ENCODE measurements around the gene DIP2B. TPM values are rescaled to one million over a fixed set of nuclear protein-coding genes. Genes with fewer than 3 reads are reported as not detected.

The DIP2B gene
- polyA plus RNA-seq, 3 donors = 3.5 to 12.3 (median 6.5) TPM

DNA sequence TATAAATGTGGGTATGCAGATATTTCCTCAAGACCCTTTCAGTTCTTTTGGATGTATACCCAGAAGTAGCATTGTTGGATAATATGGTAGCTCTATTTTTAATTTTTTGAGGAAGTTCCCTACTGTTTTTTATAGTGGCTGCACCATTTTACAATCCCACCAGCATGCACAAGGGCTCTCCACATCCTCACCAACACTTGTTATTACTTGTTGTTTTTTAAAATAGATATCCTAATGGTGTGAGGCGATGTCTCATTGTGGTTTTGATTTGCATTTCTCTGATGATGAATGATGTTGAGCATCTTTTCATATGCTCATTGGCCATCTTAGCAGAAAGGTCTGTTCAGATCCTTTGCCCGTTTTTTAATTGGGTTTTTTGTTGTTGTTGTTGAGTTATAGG lies 47.1 kb downstream of the DIP2B start:
- peaks cover 11 to 19% of the 10 kb centered on the region in 2 donors for H3K4me1 ChIP-seq (ENCODE audit: control insufficient read depth in 1 of 2, insufficient read depth in 2 of 2, low read length in 2 of 2)
- peaks cover 0 to 1% of the 10 kb centered on the region in 2 donors for H3K36me3 ChIP-seq (replicated peaks in 1 of 2; ENCODE audit: control insufficient read depth in 1 of 2, insufficient read depth in 2 of 2, low read length in 2 of 2)

DNA sequence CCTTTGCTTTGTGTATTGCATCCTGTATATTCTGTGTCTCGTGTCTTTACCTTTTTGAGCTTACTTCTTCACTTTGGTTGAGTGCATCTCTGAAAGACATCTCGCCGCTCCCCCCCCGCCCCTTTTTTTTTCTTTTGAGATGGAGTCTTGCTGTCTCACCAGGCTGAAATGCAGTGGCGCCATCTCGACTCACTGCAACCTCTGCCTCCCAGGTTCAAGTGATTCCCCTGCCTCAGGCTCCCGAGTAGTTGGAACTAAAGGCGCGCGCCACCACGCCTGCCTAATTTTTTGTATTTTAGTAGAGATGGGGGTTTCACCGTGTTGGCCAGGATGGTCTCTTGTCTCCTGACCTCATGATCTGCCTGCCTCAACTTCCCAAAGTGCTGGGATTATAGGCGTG lies 49.9 kb downstream of the DIP2B start:
- Histone ChIP-seq H3K27me3 (ENCODE audit: control insufficient read depth in 2 of 2, insufficient read depth in 2 of 2, low read length in 2 of 2) (no peaks in the 10 kb centered on the region), H3K4me2 (replicated peaks; ENCODE audit: extremely low read depth, low read length, poor library complexity, severe bottlenecking) (no peak overlapping the region), H2AFZ (ENCODE audit: insufficient read depth, low read depth, low read length, poor library complexity, severe bottlenecking) (no peak overlapping the region), H3K27ac (ENCODE audit: low read depth in 1 of 2, low read length in 2 of 2) (no peak overlapping the region), H3K4me3 (replicated peaks in 1 of 3; ENCODE audit: low read depth in 2 of 3, low read length in 3 of 3) (no peak overlapping the region), H3K9ac (ENCODE audit: insufficient read depth, low read length, poor library complexity, severe bottlenecking) (no peak overlapping the region), H3K9me3 (replicated peaks in 1 of 2; ENCODE audit: control insufficient read depth in 1 of 2, insufficient read depth in 1 of 2, low read length in 2 of 2) (no peaks in the 10 kb centered on the region), H3K4me1 (ENCODE audit: control insufficient read depth in 1 of 2, insufficient read depth in 2 of 2, low read length in 2 of 2) (peaks cover 19 to 33% of the 10 kb centered on the region in 2 donors), H3K79me2 (ENCODE audit: insufficient read depth, low read length) (peaks cover 94% of the 10 kb centered on the region), H4K20me1 (ENCODE audit: insufficient read depth, low read length) (peaks cover 89% of the 10 kb centered on the region), H3K36me3 (replicated peaks in 1 of 2; ENCODE audit: control insufficient read depth in 1 of 2, insufficient read depth in 2 of 2, low read length in 2 of 2) (peaks cover 0 to 9% of the 10 kb centered on the region in 2 donors)
- Mint-ChIP-seq H3K27me3 (ENCODE audit: low read depth in 3 of 3) (no peaks in the 10 kb centered on the region), H3K4me3 (no peak overlapping the region), H3K27ac (peak overlapping the region in 1 of 7 donors; percentile 25), H3K9me3 (no peaks in the 10 kb centered on the region), H3K36me3 (peaks cover 10 to 14% of the 10 kb centered on the region in 2 donors), H3K4me1 (peaks cover 51% of the 10 kb centered on the region)
- DNase-seq = no peak
- intact Hi-C loops (cut with micrococcal nuclease) = loop anchor here in 1 of 2 donors (5.0 kb wide), 1 partner anchor 47 kb away; no protein-coding TSS in a partner anchor
- TF ChIP-seq, protein P1, sequence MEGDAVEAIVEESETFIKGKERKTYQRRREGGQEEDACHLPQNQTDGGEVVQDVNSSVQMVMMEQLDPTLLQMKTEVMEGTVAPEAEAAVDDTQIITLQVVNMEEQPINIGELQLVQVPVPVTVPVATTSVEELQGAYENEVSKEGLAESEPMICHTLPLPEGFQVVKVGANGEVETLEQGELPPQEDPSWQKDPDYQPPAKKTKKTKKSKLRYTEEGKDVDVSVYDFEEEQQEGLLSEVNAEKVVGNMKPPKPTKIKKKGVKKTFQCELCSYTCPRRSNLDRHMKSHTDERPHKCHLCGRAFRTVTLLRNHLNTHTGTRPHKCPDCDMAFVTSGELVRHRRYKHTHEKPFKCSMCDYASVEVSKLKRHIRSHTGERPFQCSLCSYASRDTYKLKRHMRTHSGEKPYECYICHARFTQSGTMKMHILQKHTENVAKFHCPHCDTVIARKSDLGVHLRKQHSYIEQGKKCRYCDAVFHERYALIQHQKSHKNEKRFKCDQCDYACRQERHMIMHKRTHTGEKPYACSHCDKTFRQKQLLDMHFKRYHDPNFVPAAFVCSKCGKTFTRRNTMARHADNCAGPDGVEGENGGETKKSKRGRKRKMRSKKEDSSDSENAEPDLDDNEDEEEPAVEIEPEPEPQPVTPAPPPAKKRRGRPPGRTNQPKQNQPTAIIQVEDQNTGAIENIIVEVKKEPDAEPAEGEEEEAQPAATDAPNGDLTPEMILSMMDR (IDR thresholded peaks at IDR 0.05) = no peak
- 100% methylated on average over 3 of the region's 13 CpGs for WGBS (ENCODE audit: insufficient coverage)

More for the DNA sequence above, 47.1 kb downstream of the DIP2B start:
- H3K9me3 Mint-ChIP-seq = no peaks in the 10 kb centered on the region
- Histone ChIP-seq H3K4me3 (replicated peaks in 1 of 3; ENCODE audit: low read depth in 2 of 3, low read length in 3 of 3) (no peak overlapping the region), H3K27me3 (ENCODE audit: control insufficient read depth in 2 of 2, insufficient read depth in 2 of 2, low read length in 2 of 2) (no peaks in the 10 kb centered on the region), H3K79me2 (ENCODE audit: insufficient read depth, low read length) (peaks cover 95% of the 10 kb centered on the region), H3K9ac (ENCODE audit: insufficient read depth, low read length, poor library complexity, severe bottlenecking) (no peak overlapping the region), H4K20me1 (ENCODE audit: insufficient read depth, low read length) (peaks cover 88% of the 10 kb centered on the region), H3K4me2 (replicated peaks; ENCODE audit: extremely low read depth, low read length, poor library complexity, severe bottlenecking) (no peak overlapping the region), H3K9me3 (replicated peaks in 1 of 2; ENCODE audit: control insufficient read depth in 1 of 2, insufficient read depth in 1 of 2, low read length in 2 of 2) (no peaks in the 10 kb centered on the region), H3K27ac (ENCODE audit: low read depth in 1 of 2, low read length in 2 of 2) (no peak overlapping the region), H2AFZ (ENCODE audit: insufficient read depth, low read depth, low read length, poor library complexity, severe bottlenecking) (no peak overlapping the region)
- TF ChIP-seq, protein P1 (IDR thresholded peaks at IDR 0.05) = no peak
- WGBS (ENCODE audit: insufficient coverage) = no CpG with 5 or more reads among the region's 2 CpGs
- H3K36me3 Mint-ChIP-seq = peaks cover 6 to 13% of the 10 kb centered on the region in 2 donors
- intact Hi-C loops (cut with micrococcal nuclease) = loop anchor here in 1 of 2 donors (5.0 kb wide), 1 partner anchor 45 kb away; no protein-coding TSS in a partner anchor
- no peaks in the 10 kb centered on the region for H3K27me3 Mint-ChIP-seq (ENCODE audit: low read depth in 3 of 3)
- H3K27ac Mint-ChIP-seq = peak overlapping the region in 1 of 7 donors; percentile 38
- DNase-seq = no peak
- no peak overlapping the region for H3K4me3 Mint-ChIP-seq
- peaks cover 39% of the 10 kb centered on the region for H3K4me1 Mint-ChIP-seq

Measured in CD14-positive monocyte (primary cell).